NCI-H345 treated with DMSO at 0.1 percent for 48 hours (cell line): Measurements from ENCODE around the gene NTSR1.

Experiments used
- DNase-seq: peaks from one replicate; lab custom pipeline; 2025; ENCODE audit not compliant: unreplicated experiment; lab: John Stamatoyannopoulos, UW

The NTSR1 gene

GRCh38 chr20:62706857-62707256 lies 1.8 kb upstream of the NTSR1 start:
- no peak for DNase-seq

- peak; percentile 38 for DNase-seq
Observed at GRCh38 chr20:62707276-62707920, 1.2 kb upstream of the NTSR1 start.

GRCh38 chr20:62707921-62708521 lies 615 bp upstream of the NTSR1 start:
- DNase-seq, result peak; percentile 63

GRCh38 chr20:62709537-62709905 lies 885 bp downstream of the NTSR1 start:
- no peak for DNase-seq

- DNase-seq, result no peak
Observed at GRCh38 chr20:62710221-62710885, 1.7 kb downstream of the NTSR1 start.

- DNase-seq, result no peak
Observed at GRCh38 chr20:62710886-62711702, 2.5 kb downstream of the NTSR1 start.

GRCh38 chr20:62711703-62712101 lies 3.1 kb downstream of the NTSR1 start:
- DNase-seq, result peak; percentile 88

GRCh38 chr20:62712606-62713005 lies 4.0 kb downstream of the NTSR1 start:
- no peak for DNase-seq

- no peak for DNase-seq
Observed at GRCh38 chr20:62714006-62714405, 5.4 kb downstream of the NTSR1 start.

GRCh38 chr20:62714799-62715198 lies 6.2 kb downstream of the NTSR1 start:
- DNase-seq, result no peak

- DNase-seq, result no peak
Observed at GRCh38 chr20:62715201-62715600, 6.6 kb downstream of the NTSR1 start.

GRCh38 chr20:62716198-62716940 lies 7.7 kb downstream of the NTSR1 start:
- DNase-seq, result no peak

GRCh38 chr20:62716941-62717310 lies 8.3 kb downstream of the NTSR1 start:
- DNase-seq, result no peak

GRCh38 chr20:62717933-62718332 lies 9.3 kb downstream of the NTSR1 start:
- DNase-seq, result no peak

GRCh38 chr20:62718546-62718945 lies 9.9 kb downstream of the NTSR1 start:
- DNase-seq, result no peak

GRCh38 chr20:62719250-62719935 lies 10.8 kb downstream of the NTSR1 start:
- no peak for DNase-seq

GRCh38 chr20:62721511-62722370 lies 13.1 kb downstream of the NTSR1 start:
- no peak for DNase-seq

GRCh38 chr20:62722627-62723026 lies 14.0 kb downstream of the NTSR1 start:
- DNase-seq, result no peak

GRCh38 chr20:62723351-62723750 lies 14.7 kb downstream of the NTSR1 start:
- no peak for DNase-seq
